CD4-positive, alpha-beta T cell (primary cell): Measurements from ENCODE around the gene RAD51B. TPM values are rescaled to one million over a fixed set of nuclear protein-coding genes. Genes with fewer than 3 reads are reported as not detected.

Experiments used
- ATAC-seq: fragments of 200-7000 bp; cut with Tn5 transposase; one replicate; pipeline ENCODE4 v1.10.0; 2022; ENCODE audit warnings: mild to moderate bottlenecking; ENCODE audit not compliant: poor library complexity
- CTCF ChIA-PET: fragments of 350-600 bp; sonication (Branson Sonifier 250); formaldehyde crosslinking; loops from one replicate; lab custom pipeline; 2021; ENCODE audit warnings: antibody characterized with exemption, inconsistent platforms; lab: Charles Lee
- POLR2A ChIA-PET: fragments of 350-600 bp; sonication (Branson Sonifier 250); formaldehyde crosslinking; loops from one replicate; lab custom pipeline; 2021; ENCODE audit warnings: antibody characterized with exemption, inconsistent platforms; lab: Charles Lee
- DNase-seq, 14 experiments: peaks; one replicate each; pipeline ENCODE4 v3.0.0-alpha.2; 2013 to 2020; ENCODE audit warnings: mixed read lengths in 2 of 14
- H3K27ac ChIP-seq, 2 donors: one replicate each; pipeline versions ENCODE4 v1.5.1 to v1.7.0; 2013; ENCODE audit warnings: low read length in 2 of 2, low read depth in 1 of 2, mild to moderate bottlenecking in 1 of 2
- H3K27me3 ChIP-seq, 2 experiments: 1 replicate in 1 of 2; 2 replicates in 1 of 2; pipeline versions ENCODE4 v1.6.1 to v1.7.0; 2013; ENCODE audit warnings: low read length in 2 of 2, control low read depth in 1 of 2, mild to moderate bottlenecking in 1 of 2, moderate library complexity in 1 of 2; ENCODE audit not compliant: insufficient read depth in 2 of 2, control insufficient read depth in 1 of 2
- H3K36me3 ChIP-seq: one replicate; pipeline ENCODE4 v1.6.1; 2013; ENCODE audit warnings: low read length, control low read depth; ENCODE audit not compliant: insufficient read depth
- H3K4me1 ChIP-seq: one replicate; pipeline ENCODE4 v1.6.1; 2013; ENCODE audit warnings: low read length, control low read depth; ENCODE audit not compliant: insufficient read depth
- H3K4me3 ChIP-seq: one replicate; pipeline ENCODE4 v1.5.1; 2013; ENCODE audit warnings: mild to moderate bottlenecking, low read length, moderate library complexity
- H3K9me3 ChIP-seq, 2 experiments: 1 replicate in 1 of 2; 2 replicates in 1 of 2; pipeline versions ENCODE4 v1.6.1 to v1.7.0; 2013; ENCODE audit warnings: low read length in 2 of 2, mild to moderate bottlenecking in 2 of 2, control low read depth in 1 of 2, moderate library complexity in 1 of 2; ENCODE audit not compliant: control insufficient read depth in 1 of 2, insufficient read depth in 1 of 2
- H3K27ac Mint-ChIP-seq: one replicate; pipeline ENCODE4 v1.8.0; 2020; ENCODE audit warnings: mixed read lengths
- H3K27me3 Mint-ChIP-seq: one replicate; pipeline ENCODE4 v1.8.0; 2021; ENCODE audit warnings: mixed read lengths
- H3K36me3 Mint-ChIP-seq: one replicate; pipeline ENCODE4 v1.8.0; 2021; ENCODE audit warnings: low read depth, mixed read lengths
- H3K4me1 Mint-ChIP-seq: one replicate; pipeline ENCODE4 v1.8.0; 2021; ENCODE audit warnings: low read depth, mixed read lengths
- H3K4me3 Mint-ChIP-seq: one replicate; pipeline ENCODE4 v1.8.0; 2020; ENCODE audit warnings: mild to moderate bottlenecking, mixed read lengths
- H3K9me3 Mint-ChIP-seq: one replicate; pipeline ENCODE4 v1.8.0; 2020; ENCODE audit warnings: mixed read lengths
- CTCF ChIP-seq: fragments of 200-600 bp; IDR thresholded peaks from one replicate; pipeline ENCODE4 v1.8.0; 2022; ENCODE audit warnings: antibody characterized with exemption, mild to moderate bottlenecking
- intact Hi-C, 2 experiments: fragments of 100-400 bp; cut with DNase I in 1 of 2; cut with micrococcal nuclease in 1 of 2; formaldehyde crosslinking; loops; one replicate each; pipeline versions ENCODE4 v1.15.1 to v1.9.0; 2023 to 2025; cut with DNase I, micrococcal nuclease
- total RNA-seq, 174 experiments: library from RNA in 2 of 174; stranded (reverse) in 2 of 174; gene quantifications; one replicate each; pipeline ENCODE4 v1.2.3 and lab custom pipeline; 2021 to 2026

Gene RAD51B
- total RNA-seq, 2 experiments from 2014 or later: 18.4 to 20.0 TPM

GRCh38 chr14:68748260-68748659 is 928.7 kb downstream of the RAD51B start:
- Mint-ChIP-seq H3K4me3 (no peak overlapping the region), H3K27ac (no peak overlapping the region), H3K4me1 (peaks cover 8% of the 10 kb centered on the region), H3K36me3 (no peaks in the 10 kb centered on the region), H3K27me3 (no peaks in the 10 kb centered on the region), H3K9me3 (no peaks in the 10 kb centered on the region)
- Histone ChIP-seq H3K4me3 (no peak overlapping the region), H3K36me3 (no peaks in the 10 kb centered on the region), H3K9me3 (no peaks in the 10 kb centered on the region), H3K27me3 (no peaks in the 10 kb centered on the region), H3K27ac (no peak overlapping the region), H3K4me1 (no peaks in the 10 kb centered on the region)
- CTCF ChIA-PET: no interaction called here
- POLR2A ChIA-PET: no interaction called here
- ATAC-seq (no peak), DNase-seq (no peak)
- TF ChIP-seq CTCF: no peak
- intact Hi-C loops: no loop called here

- ChIA-PET CTCF (no interaction called here), POLR2A (interaction anchor here (1.6 kb wide), 1 partner anchor 31 kb away, joined by 6 read pairs; no protein-coding TSS in a partner anchor)
- H3K27ac ChIP-seq: no peak overlapping the region
- H3K9me3 ChIP-seq: no peaks in the 10 kb centered on the region
- Mint-ChIP-seq H3K27me3 (no peaks in the 10 kb centered on the region), H3K9me3 (no peaks in the 10 kb centered on the region), H3K27ac (no peak overlapping the region), H3K4me3 (no peak overlapping the region), H3K36me3 (no peaks in the 10 kb centered on the region), H3K4me1 (peaks cover 8% of the 10 kb centered on the region)
- no peak overlapping the region for H3K4me3 ChIP-seq
- DNase-seq: no peak
- no peaks in the 10 kb centered on the region for H3K36me3 ChIP-seq
- TF ChIP-seq CTCF: no peak
- H3K4me1 ChIP-seq: no peaks in the 10 kb centered on the region
- intact Hi-C loops: no loop called here
- no peak for ATAC-seq
- no peaks in the 10 kb centered on the region for H3K27me3 ChIP-seq
Observed at GRCh38 chr14:68748691-68749090, 929.1 kb downstream of the RAD51B start.

GRCh38 chr14:68749487-68750475 is 930.2 kb downstream of the RAD51B start:
- TF ChIP-seq CTCF: no peak
- H3K4me3 Mint-ChIP-seq: no peak overlapping the region
- no peaks in the 10 kb centered on the region for H3K9me3 Mint-ChIP-seq
- no peaks in the 10 kb centered on the region for H3K27me3 ChIP-seq
- ChIA-PET POLR2A (interaction anchor here (1.6 kb wide), 1 partner anchor 30 kb away, joined by 6 read pairs; no protein-coding TSS in a partner anchor), CTCF (no interaction called here)
- DNase-seq: no peak
- peaks cover 9% of the 10 kb centered on the region for H3K4me1 Mint-ChIP-seq
- H3K36me3 ChIP-seq: no peaks in the 10 kb centered on the region
- no peaks in the 10 kb centered on the region for H3K36me3 Mint-ChIP-seq
- no peak overlapping the region for H3K27ac Mint-ChIP-seq
- H3K27ac ChIP-seq: no peak overlapping the region
- H3K4me1 ChIP-seq: no peaks in the 10 kb centered on the region
- no peaks in the 10 kb centered on the region for H3K9me3 ChIP-seq
- H3K4me3 ChIP-seq: no peak overlapping the region
- intact Hi-C loops: no loop called here
- ATAC-seq: no peak
- no peaks in the 10 kb centered on the region for H3K27me3 Mint-ChIP-seq
